Activated CD8-positive, alpha-beta memory T cell treated with anti-CD3 and anti-CD28 coated beads, Interleukin-2, amount 10 ng/mL, durations not matched to agents 7 days and 5 days (primary cell): ENCODE results near the gene ASH1L. TPM values are rescaled to one million over a fixed set of nuclear protein-coding genes. Genes with fewer than 3 reads are reported as not detected.
A peak's percentile ranks its signal among the peaks of the same experiment; 100 is the strongest.
"Not testable (repeated sequence)": the region's sequence is repeated elsewhere in the genome, so short reads cannot be mapped to it uniquely, and the experiment has no call there.

ENCODE experiments used
- ATAC-seq: fragments of 150-1000 bp; cut with Tn5 transposase; one replicate; pipeline ENCODE4 v1.10.0; 2021; ENCODE audit warnings: moderate library complexity
- CTCF ChIA-PET: fragments of 350-600 bp; sonication (Branson Sonifier 250); formaldehyde crosslinking; loops from one replicate; lab custom pipeline; 2021; ENCODE audit warnings: antibody characterized with exemption; lab: Charles Lee
- DNase-seq: peaks from one replicate; pipeline ENCODE4 v3.0.0-alpha.2; 2020
- H3K27ac Mint-ChIP-seq: one replicate; pipeline ENCODE4 v1.8.0; 2021; ENCODE audit warnings: mild to moderate bottlenecking, mixed read lengths
- H3K27me3 Mint-ChIP-seq: one replicate; pipeline ENCODE4 v1.8.0; 2021; ENCODE audit warnings: mixed read lengths
- H3K36me3 Mint-ChIP-seq: one replicate; pipeline ENCODE4 v1.8.0; 2021; ENCODE audit warnings: mild to moderate bottlenecking, mixed read lengths
- H3K4me1 Mint-ChIP-seq: one replicate; pipeline ENCODE4 v1.8.0; 2021; ENCODE audit warnings: mixed read lengths
- H3K4me3 Mint-ChIP-seq: one replicate; pipeline ENCODE4 v1.8.0; 2021; ENCODE audit warnings: mild to moderate bottlenecking, moderate library complexity, mixed read lengths
- H3K9me3 Mint-ChIP-seq: one replicate; pipeline ENCODE4 v1.8.0; 2022; ENCODE audit warnings: low read depth, mixed read lengths
- total RNA-seq, 2 experiments: library from RNA; stranded (reverse); gene quantifications; one replicate each; pipeline ENCODE4 v1.2.3, GENCODE V29; 2021

Gene ASH1L
- total RNA-seq, 2 experiments from 2014 or later: 34.0 to 52.9 TPM

DNA sequence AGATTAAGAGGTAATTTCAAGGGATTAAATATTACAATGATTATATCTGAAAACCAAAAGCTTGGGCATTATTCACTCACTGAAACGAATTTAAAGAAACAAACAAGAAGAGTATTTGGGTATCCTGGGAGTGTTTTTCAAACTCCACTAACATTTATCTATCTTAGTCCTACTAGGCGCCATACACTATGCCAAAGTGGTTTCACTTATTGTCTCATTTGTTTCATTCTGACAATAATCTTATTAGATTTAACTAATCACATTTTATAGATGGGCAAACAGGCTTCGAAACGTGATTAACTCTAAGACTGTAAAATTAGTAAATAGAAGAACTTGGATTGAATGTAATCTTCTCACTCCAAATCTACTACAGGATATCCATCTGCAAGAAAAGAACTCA lies 25.4 kb downstream of the ASH1L start:
- Mint-ChIP-seq H3K27ac (peak overlapping the region; percentile 98), H3K36me3 (peaks cover 18% of the 10 kb centered on the region), H3K9me3 (peaks cover 3% of the 10 kb centered on the region), H3K4me3 (no peak overlapping the region), H3K27me3 (no peaks in the 10 kb centered on the region), H3K4me1 (peaks cover 66% of the 10 kb centered on the region)
- CTCF ChIA-PET: interaction anchor here (0.7 to 2.3 kb wide), 5 partner anchors 21 to 286 kb away, joined by 3 to 6 read pairs (median 3); no protein-coding TSS in a partner anchor
- DNase-seq: no peak
- no peak for ATAC-seq

DNA sequence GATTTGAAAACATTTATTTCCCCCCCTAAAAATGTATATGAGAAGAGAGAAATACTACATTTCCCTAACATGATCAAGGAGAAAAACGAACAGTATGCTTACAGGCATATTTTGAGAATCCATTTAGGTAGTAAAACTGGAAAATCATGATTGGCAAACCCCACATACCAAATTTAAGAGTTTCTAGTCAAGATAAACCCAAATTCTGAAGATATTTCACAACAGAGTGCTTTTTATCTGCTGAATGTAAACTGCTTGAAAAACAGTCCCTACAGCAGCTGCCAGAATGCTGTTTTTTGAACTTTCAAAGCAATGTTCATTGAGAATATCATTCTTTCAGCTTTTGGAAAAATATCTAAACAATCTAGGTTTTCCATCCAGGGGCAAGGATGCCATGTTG lies 31.0 kb downstream of the ASH1L start:
- no peak for ATAC-seq
- no peak overlapping the region for H3K4me3 Mint-ChIP-seq
- CTCF ChIA-PET: no interaction called here

DNA sequence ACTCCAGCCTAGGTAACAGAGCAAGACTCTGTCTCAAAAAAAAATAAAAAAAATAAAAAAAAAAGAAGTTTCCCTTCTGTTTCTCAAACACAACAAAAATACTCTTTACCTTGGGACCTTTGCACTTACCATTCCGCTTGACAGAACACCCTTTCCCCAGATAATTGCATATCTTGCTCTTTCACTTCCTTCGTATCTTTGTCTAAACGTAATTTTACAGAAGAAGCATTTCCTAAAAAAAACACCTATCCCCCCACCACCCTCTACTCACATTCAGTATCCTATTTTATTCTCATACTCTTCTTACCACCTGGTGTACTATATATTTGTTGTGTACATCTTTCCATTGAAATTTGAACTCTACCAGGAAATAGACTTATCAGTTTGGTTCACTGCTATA lies 32.7 kb downstream of the ASH1L start:
- H3K4me3 Mint-ChIP-seq: no peak overlapping the region
- H3K27ac Mint-ChIP-seq: no peak overlapping the region
- H3K9me3 Mint-ChIP-seq: peaks cover 3% of the 10 kb centered on the region
- ATAC-seq (no peak), DNase-seq (no peak)
- H3K27me3 Mint-ChIP-seq: no peaks in the 10 kb centered on the region
- CTCF ChIA-PET: no interaction called here
- H3K4me1 Mint-ChIP-seq: peaks cover 26% of the 10 kb centered on the region
- H3K36me3 Mint-ChIP-seq: peaks cover 29% of the 10 kb centered on the region

More for the DNA sequence above, 31.0 kb downstream of the ASH1L start:
- H3K36me3 Mint-ChIP-seq: peaks cover 29% of the 10 kb centered on the region
- peaks cover 3% of the 10 kb centered on the region for H3K9me3 Mint-ChIP-seq
- H3K27me3 Mint-ChIP-seq: no peaks in the 10 kb centered on the region
- peaks cover 35% of the 10 kb centered on the region for H3K4me1 Mint-ChIP-seq
- DNase-seq: no peak
- H3K27ac Mint-ChIP-seq: no peak overlapping the region

DNA sequence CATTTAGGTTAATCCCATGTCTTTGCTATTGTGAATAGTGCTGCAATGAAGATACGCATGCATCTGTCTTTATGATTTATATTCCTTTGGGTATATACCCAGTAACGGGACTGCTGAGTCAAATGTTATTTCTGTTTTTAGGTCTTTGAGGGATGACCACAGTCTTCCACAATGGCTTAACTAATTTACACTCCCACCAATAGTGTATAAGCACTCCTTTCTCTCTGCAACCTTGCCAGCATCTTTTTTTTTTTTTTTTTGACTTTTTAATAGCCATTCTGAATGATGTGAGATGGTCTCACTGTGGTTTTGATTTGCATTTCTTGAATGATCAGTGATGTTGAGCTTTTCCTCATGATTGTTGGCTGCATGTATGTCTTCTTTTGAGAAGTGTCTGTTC lies 33.5 kb downstream of the ASH1L start:
- H3K4me3 Mint-ChIP-seq: no peak overlapping the region
- H3K36me3 Mint-ChIP-seq: peaks cover 23% of the 10 kb centered on the region
- DNase-seq (no peak), ATAC-seq (no peak)
- no peaks in the 10 kb centered on the region for H3K27me3 Mint-ChIP-seq
- no peak overlapping the region for H3K27ac Mint-ChIP-seq
- H3K9me3 Mint-ChIP-seq: peaks cover 3% of the 10 kb centered on the region
- H3K4me1 Mint-ChIP-seq: peaks cover 24% of the 10 kb centered on the region
- CTCF ChIA-PET: no interaction called here

DNA sequence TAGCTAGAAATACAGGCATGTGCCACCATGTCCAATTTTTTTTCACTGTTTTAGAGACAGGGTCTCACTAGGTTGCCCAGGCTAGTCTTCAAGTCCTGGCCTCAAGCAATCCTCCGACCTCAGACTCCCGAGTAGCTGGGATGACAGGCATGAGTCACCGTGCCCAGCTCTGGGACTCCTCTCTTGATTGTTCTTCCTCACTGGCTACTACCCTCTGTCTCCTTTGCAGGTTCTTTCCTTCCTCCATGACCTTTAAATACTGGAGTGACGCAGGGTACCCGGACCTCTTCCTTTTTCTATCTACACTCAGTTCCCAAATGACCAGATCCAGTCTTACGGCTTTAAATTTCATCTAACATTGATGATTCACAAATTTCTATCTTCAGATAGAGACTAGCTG lies 34.9 kb downstream of the ASH1L start:
- no peaks in the 10 kb centered on the region for H3K27me3 Mint-ChIP-seq

DNA sequence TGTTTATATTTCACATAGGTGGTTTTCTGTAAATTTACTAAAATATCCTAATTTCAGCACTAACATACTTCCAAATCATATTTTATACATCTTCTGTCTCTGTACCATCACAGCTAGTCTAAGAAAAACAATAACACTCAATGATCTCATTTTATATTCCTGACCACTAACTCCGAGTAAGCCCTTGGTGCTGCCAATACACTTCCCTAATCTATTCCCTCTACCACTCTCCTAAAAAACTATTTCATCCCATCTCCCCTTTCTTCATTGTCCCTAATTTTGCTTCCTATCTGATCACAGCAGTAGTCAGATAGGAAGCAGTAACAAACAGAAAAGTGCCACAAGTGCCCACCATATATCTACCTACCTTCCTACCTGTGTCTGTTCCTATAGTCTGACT lies 36.2 kb downstream of the ASH1L start:
- no peaks in the 10 kb centered on the region for H3K27me3 Mint-ChIP-seq
- peaks cover 15% of the 10 kb centered on the region for H3K36me3 Mint-ChIP-seq
- H3K4me3 Mint-ChIP-seq: no peak overlapping the region
- DNase-seq: no peak
- H3K27ac Mint-ChIP-seq: no peak overlapping the region
- CTCF ChIA-PET: no interaction called here
- no peaks in the 10 kb centered on the region for H3K9me3 Mint-ChIP-seq
- H3K4me1 Mint-ChIP-seq: peaks cover 21% of the 10 kb centered on the region
- ATAC-seq: no peak

More for the DNA sequence above, 34.9 kb downstream of the ASH1L start:
- CTCF ChIA-PET: interaction anchor here (0.8 to 1.6 kb wide), 4 partner anchors 23 to 277 kb away, joined by 3 to 4 read pairs (median 3); no protein-coding TSS in a partner anchor
- Mint-ChIP-seq H3K36me3 (peaks cover 13% of the 10 kb centered on the region), H3K9me3 (no peaks in the 10 kb centered on the region), H3K4me3 (no peak overlapping the region), H3K4me1 (peaks cover 21% of the 10 kb centered on the region), H3K27ac (no peak overlapping the region)
- ATAC-seq: no peak
- DNase-seq: no peak

DNA sequence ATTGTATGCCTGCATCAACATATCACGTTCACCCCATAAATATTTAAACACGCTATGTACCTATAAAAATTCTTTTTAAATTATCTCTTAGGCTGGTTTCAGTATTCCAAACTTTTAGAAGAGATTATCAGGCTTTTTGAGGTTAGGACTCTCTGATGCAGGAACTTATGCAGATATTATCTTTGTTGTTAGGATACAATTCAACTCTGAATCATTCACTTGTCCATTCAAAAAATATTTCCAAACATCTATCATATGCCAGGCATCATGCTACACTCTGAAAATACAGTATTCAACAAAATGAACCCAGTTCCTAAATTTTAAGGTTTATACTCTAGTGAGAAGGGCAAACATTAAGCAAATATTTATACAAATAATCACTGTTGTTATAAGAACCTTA lies 40.5 kb downstream of the ASH1L start:
- peaks cover 20% of the 10 kb centered on the region for H3K36me3 Mint-ChIP-seq
- H3K27ac Mint-ChIP-seq: no peak overlapping the region
- H3K4me1 Mint-ChIP-seq: peaks cover 21% of the 10 kb centered on the region
- no peaks in the 10 kb centered on the region for H3K9me3 Mint-ChIP-seq
- no peaks in the 10 kb centered on the region for H3K27me3 Mint-ChIP-seq
- DNase-seq (no peak), ATAC-seq (no peak)
- H3K4me3 Mint-ChIP-seq: no peak overlapping the region
- CTCF ChIA-PET: no interaction called here

DNA sequence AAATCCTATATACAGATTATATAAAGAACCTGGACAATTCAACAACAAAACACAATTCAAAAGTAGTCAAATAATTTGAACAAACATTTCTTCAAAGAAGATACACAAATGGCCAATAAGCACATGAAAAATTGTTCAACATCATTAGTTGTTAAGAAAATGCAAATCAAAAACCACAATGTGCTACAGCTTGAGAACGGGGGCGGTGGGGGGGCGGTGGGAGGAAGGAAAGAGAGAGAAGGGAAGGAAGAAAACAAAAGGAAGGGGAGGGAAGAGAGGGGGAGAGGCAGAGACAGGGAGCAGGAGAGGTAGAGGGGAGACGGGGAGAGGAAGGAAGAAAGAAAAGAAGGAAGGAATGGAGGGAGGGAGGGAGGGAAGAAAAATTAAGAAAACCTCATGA lies 44.1 kb downstream of the ASH1L start:
- CTCF ChIA-PET: no interaction called here
- H3K9me3 Mint-ChIP-seq: no peaks in the 10 kb centered on the region
- peaks cover 27% of the 10 kb centered on the region for H3K36me3 Mint-ChIP-seq
- DNase-seq: no peak
- peaks cover 31% of the 10 kb centered on the region for H3K4me1 Mint-ChIP-seq
- H3K27ac Mint-ChIP-seq: no peak overlapping the region
- no peak overlapping the region for H3K4me3 Mint-ChIP-seq
- ATAC-seq: no peak
- H3K27me3 Mint-ChIP-seq: no peaks in the 10 kb centered on the region

DNA sequence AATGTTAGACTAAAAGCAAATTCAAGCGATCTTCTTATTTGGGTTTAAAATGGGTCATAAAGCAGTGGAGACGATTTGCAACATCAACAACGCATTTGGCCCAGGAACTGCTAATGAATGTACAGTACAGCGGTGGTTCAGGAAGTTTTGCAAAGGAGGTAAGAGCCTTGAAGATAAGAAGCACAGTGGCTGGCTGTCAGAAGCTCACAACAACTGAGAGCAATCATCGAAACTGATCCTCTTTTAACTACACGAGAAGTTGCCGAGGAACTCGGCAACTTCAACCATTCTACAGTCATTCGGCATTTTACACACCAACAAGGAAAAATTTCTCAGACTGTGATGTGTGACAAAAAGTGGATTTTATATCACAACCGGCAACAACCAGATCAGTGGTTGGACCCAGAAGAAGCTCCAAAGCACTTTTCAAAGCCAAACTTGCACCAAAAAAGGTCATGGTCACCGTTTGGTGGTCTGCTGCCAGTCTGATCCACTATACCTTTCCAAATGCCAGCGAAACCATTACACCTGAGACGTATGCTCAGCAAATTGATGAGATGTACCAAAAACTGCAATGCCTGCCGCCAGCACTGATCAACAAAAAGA lies 47.9 kb downstream of the ASH1L start:
- no peaks in the 10 kb centered on the region for H3K27me3 Mint-ChIP-seq
- H3K9me3 Mint-ChIP-seq: no peaks in the 10 kb centered on the region
- H3K4me3 Mint-ChIP-seq: peak overlapping the region; percentile 24
- no peak for DNase-seq
- peaks cover 25% of the 10 kb centered on the region for H3K36me3 Mint-ChIP-seq
- peak overlapping the region; percentile 64 for H3K27ac Mint-ChIP-seq
- peak; percentile 36 for ATAC-seq
- CTCF ChIA-PET: interaction anchor here (2.7 kb wide), 1 partner anchor 22 kb away, joined by 6 read pairs; no protein-coding TSS in a partner anchor
- H3K4me1 Mint-ChIP-seq: peaks cover 28% of the 10 kb centered on the region

DNA sequence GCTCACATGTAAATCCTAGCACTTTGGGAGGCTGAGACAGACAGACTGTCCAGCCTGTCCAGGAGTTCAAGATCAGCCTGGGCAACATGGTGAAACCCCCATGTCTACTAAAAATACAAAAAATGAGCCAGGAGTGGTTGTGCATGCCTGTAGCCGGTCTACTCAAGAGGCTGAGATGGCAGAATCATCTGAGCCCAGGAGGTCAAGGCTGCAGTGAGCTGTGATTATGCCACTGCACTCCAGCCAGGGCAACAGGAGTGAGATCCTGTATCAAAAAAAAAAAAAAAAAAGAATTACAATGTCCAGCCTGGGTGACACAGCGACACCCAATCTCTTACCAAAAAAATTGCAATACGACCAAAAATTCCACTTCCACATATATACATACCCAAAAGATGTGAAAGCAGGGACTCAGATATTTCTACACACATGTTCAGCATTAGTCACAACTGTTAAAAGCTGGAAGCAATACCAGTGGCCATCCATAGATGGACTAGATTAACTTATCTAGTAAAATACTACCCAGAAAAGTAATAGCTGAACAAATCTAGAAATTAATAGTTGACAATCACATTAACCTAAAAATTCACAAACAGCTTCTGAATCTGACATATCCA lies 49.2 kb downstream of the ASH1L start:
- no peaks in the 10 kb centered on the region for H3K9me3 Mint-ChIP-seq
- H3K4me1 Mint-ChIP-seq: peaks cover 30% of the 10 kb centered on the region
- DNase-seq: no peak
- no peaks in the 10 kb centered on the region for H3K27me3 Mint-ChIP-seq
- no peak overlapping the region for H3K4me3 Mint-ChIP-seq
- peaks cover 24% of the 10 kb centered on the region for H3K36me3 Mint-ChIP-seq
- no peak for ATAC-seq
- CTCF ChIA-PET: interaction anchor here (0.7 kb wide), 2 partner anchors 14 to 110 kb away, joined by 3 read pairs; no protein-coding TSS in a partner anchor
- H3K27ac Mint-ChIP-seq: no peak overlapping the region

DNA sequence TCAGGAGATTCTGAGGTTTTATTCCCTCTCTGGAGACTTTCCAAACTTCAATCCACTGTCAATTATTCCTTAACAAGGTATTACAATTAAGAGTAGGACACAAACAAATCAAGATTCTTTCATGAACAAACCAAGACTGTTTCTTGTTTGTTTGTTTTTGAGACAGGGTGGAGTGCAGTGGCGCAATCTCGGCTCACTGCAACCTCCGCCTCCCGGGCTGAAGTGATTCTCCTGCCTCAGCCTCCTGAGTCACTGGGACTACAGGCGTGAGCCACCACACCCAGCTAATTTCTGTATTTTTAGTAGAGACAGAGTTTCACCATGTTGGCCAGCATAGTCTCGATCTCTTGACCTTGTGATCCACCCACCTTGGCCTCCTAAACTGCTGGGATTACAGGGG lies 51.2 kb downstream of the ASH1L start:
- peaks cover 33% of the 10 kb centered on the region for H3K4me1 Mint-ChIP-seq
- H3K4me3 Mint-ChIP-seq, H3K9me3 Mint-ChIP-seq, DNase-seq, ATAC-seq, CTCF ChIA-PET, H3K27ac Mint-ChIP-seq, H3K27me3 Mint-ChIP-seq: not testable (repeated sequence)
- peaks cover 20% of the 10 kb centered on the region for H3K36me3 Mint-ChIP-seq

DNA sequence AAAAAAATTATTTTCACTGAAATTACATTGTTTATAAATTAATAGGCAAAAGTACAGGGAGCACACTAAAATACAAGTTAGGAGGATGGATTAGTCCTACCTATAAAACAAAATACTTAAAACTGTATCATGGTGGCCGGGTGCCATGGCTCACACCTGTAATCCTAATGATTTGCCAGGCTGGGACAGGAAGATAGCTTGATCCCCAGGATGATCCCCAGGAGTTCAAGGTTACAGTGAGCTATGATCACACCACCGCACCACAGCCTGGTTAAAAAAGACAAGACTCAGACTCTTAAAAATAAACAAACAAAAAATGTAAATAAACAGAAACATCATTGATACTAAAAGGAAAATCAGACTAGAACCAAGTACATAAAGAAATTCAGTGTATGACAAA lies 53.5 kb downstream of the ASH1L start:
- Mint-ChIP-seq H3K9me3 (no peaks in the 10 kb centered on the region), H3K36me3 (peaks cover 17% of the 10 kb centered on the region), H3K4me1 (peaks cover 22% of the 10 kb centered on the region), H3K27ac (no peak overlapping the region), H3K27me3 (no peaks in the 10 kb centered on the region), H3K4me3 (no peak overlapping the region)
- ATAC-seq (no peak), DNase-seq (no peak)
- CTCF ChIA-PET: interaction anchor here (1.3 kb wide), 1 partner anchor 30 kb away, joined by 3 read pairs; no protein-coding TSS in a partner anchor

DNA sequence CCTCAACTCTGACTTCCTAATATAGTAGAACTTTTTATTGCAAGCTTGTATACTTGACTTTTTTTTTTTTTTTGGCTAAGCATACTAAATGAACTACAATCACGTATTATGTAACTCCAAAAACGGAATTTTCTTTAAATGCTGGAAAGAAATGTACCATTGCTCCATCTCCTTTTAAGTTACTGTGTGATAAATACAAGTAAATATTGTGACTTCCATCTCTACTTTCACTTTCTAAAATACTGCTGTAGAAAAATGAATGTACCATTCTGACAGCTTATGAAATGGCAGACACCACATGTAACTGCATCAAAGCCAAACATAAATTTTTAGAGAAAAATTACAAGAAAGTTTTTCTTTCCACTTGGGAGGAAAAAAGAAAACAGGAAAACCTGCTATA lies 54.7 kb downstream of the ASH1L start:
- H3K4me1 Mint-ChIP-seq: peaks cover 20% of the 10 kb centered on the region
- H3K4me3 Mint-ChIP-seq: no peak overlapping the region
- ATAC-seq: no peak
- H3K27me3 Mint-ChIP-seq: no peaks in the 10 kb centered on the region
- CTCF ChIA-PET: no interaction called here
- H3K36me3 Mint-ChIP-seq: peaks cover 15% of the 10 kb centered on the region
- H3K9me3 Mint-ChIP-seq: no peaks in the 10 kb centered on the region
- H3K27ac Mint-ChIP-seq: no peak overlapping the region
- DNase-seq: no peak

DNA sequence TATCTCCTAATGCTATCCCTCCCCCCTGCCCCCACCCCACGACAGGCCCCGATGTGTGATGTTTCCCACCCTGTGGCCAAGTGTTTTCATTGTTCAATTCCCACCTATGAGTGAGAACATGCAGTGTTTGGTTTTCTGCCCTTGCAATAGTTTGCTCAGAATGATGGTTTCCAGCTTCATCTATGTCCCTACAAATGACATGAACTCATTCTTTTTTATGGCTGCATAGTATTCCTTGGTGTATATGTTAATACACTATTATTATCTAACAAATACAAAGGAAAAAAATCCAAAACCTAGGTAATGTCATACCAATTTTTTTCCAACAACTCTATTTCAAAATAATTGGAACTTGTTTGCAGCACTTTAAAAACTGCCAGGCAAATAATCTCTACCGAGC lies 56.6 kb downstream of the ASH1L start:
- CTCF ChIA-PET: interaction anchor here (1.6 kb wide), 1 partner anchor 256 kb away, joined by 4 read pairs; no protein-coding TSS in a partner anchor
- not testable (repeated sequence) for H3K27me3 Mint-ChIP-seq, H3K4me3 Mint-ChIP-seq, ATAC-seq, H3K27ac Mint-ChIP-seq, H3K9me3 Mint-ChIP-seq, DNase-seq
- H3K4me1 Mint-ChIP-seq: peaks cover 18% of the 10 kb centered on the region
- peaks cover 10% of the 10 kb centered on the region for H3K36me3 Mint-ChIP-seq
